A673 (cell line): ENCODE data around the gene EXOC2. TPM values are rescaled to one million over a fixed set of nuclear protein-coding genes. Genes with fewer than 3 reads are reported as not detected.

Source experiments
- BruUV-seq: library from RNA; stranded (reverse); fragments of 400-500 nt; replicated peaks from 2 replicates; lab custom pipeline; 2021; lab: Mats Ljungman, UMichigan
- CTCF ChIA-PET: fragments of 300-600 bp; sonication (Branson Sonifier 250); formaldehyde crosslinking; loops from one replicate; lab custom pipeline; 2022; ENCODE audit warnings: antibody characterized with exemption; lab: Charles Lee
- POLR2A ChIA-PET: fragments of 300-600 bp; sonication (Branson Sonifier 250); formaldehyde crosslinking; loops from one replicate; lab custom pipeline; 2022; ENCODE audit warnings: antibody characterized with exemption; ENCODE audit not compliant: low non-redundant PET; lab: Charles Lee
- DNase-seq: peaks from one replicate; pipeline ENCODE4 v3.0.0-alpha.2; 2015; ENCODE audit warnings: low spot score
- H3K27ac ChIP-seq: fragments of 200-600 bp; sonication (generic); 2 replicates; pipeline ENCODE4 v1.5.1; 2016; ENCODE audit warnings: mixed run types, low read depth, mild to moderate bottlenecking, mixed read lengths, antibody characterized with exemption, low read length; ENCODE audit not compliant: poor library complexity, severe bottlenecking
- H3K27me3 ChIP-seq: fragments of 200-600 bp; sonication (generic); replicated peaks from 2 replicates; pipeline ENCODE4 v1.6.1; 2017; ENCODE audit warnings: mixed run types, low read depth, mild to moderate bottlenecking, mixed read lengths, antibody characterized with exemption, low read length; ENCODE audit not compliant: insufficient read depth, poor library complexity
- H3K36me3 ChIP-seq: fragments of 200-600 bp; sonication (generic); 2 replicates; pipeline ENCODE4 v1.6.1; 2016; ENCODE audit warnings: mixed run types, mild to moderate bottlenecking, mixed read lengths, antibody characterized with exemption, low read length; ENCODE audit not compliant: insufficient read depth, poor library complexity, severe bottlenecking
- H3K4me1 ChIP-seq: fragments of 200-600 bp; sonication (generic); 2 replicates; pipeline ENCODE4 v1.6.1; 2017; ENCODE audit warnings: mixed run types, mild to moderate bottlenecking, mixed read lengths, antibody characterized with exemption, low read length; ENCODE audit not compliant: insufficient read depth, poor library complexity, severe bottlenecking
- H3K4me3 ChIP-seq: fragments of 200-600 bp; sonication (generic); 2 replicates; pipeline ENCODE4 v1.5.1; 2016; ENCODE audit warnings: low read depth, mixed run types, mild to moderate bottlenecking, mixed read lengths, low read length; ENCODE audit not compliant: poor library complexity, severe bottlenecking
- H3K9me3 ChIP-seq: fragments of 200-600 bp; sonication (generic); 2 replicates; pipeline ENCODE4 v1.6.1; 2016; ENCODE audit warnings: mixed run types, low read depth, mild to moderate bottlenecking, mixed read lengths, antibody characterized with exemption, low read length; ENCODE audit not compliant: poor library complexity, severe bottlenecking
- EZH2 ChIP-seq: fragments of 200-600 bp; sonication (generic); IDR thresholded peaks from 2 replicates; pipeline ENCODE4 v1.6.1; 2017; ENCODE audit warnings: borderline replicate concordance, low read depth, mild to moderate bottlenecking, mixed read lengths, antibody characterized with exemption, low read length; ENCODE audit not compliant: poor library complexity, severe bottlenecking
- intact Hi-C: fragments of 100-400 bp; cut with micrococcal nuclease; formaldehyde crosslinking; loops from one replicate; pipeline ENCODE4 v1.10.0; 2022; ENCODE audit not compliant: unreplicated experiment
- total RNA-seq: library from RNA; stranded (reverse); gene quantifications from 2 replicates; pipeline ENCODE4 v1.2.3, GENCODE V29; 2021
- TF ChIP-seq, protein P1 (sequence below): fragments of 300-800, 200-600 bp; sonication (generic); conservative IDR thresholded peaks from 2 replicates; pipeline ENCODE4 v1.5.1; 2017; ENCODE audit warnings: low read depth, mild to moderate bottlenecking, antibody characterized with exemption, low read length, moderate library complexity, mixed read lengths

Gene EXOC2
- total RNA-seq, 1 experiment from 2014 or later = 22.4 TPM

DNA sequence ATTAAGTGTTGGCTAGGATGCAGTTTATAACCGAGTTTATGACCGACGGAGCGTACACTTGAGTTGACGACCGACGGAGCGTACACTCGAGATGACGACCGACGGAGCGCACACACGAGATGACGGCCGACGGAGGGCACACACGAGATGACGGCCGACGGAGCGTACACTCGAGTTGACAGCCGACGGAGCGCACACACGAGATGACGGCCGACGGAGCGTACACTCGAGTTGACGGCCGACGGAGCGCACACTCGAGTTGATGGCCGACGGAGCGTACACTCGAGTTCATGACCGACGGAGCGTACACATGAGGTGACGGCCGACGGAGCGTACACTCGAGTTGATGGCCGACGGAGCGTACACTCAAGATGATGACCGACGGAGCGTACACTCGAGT is 155.8 kb downstream of the EXOC2 start:
- Histone ChIP-seq H3K4me1 (no peaks in the 10 kb centered on the region), H3K4me3 (no peak overlapping the region), H3K27me3 (no peaks in the 10 kb centered on the region), H3K9me3 (no peaks in the 10 kb centered on the region), H3K36me3 (no peaks in the 10 kb centered on the region), H3K27ac (no peak overlapping the region)
- ChIA-PET POLR2A (no interaction called here), CTCF (no interaction called here)
- no peak for DNase-seq
- intact Hi-C loops = no loop called here
- BruUV-seq = no TSS peak
- TF ChIP-seq EZH2 = no peak
- TF ChIP-seq, protein P1, sequence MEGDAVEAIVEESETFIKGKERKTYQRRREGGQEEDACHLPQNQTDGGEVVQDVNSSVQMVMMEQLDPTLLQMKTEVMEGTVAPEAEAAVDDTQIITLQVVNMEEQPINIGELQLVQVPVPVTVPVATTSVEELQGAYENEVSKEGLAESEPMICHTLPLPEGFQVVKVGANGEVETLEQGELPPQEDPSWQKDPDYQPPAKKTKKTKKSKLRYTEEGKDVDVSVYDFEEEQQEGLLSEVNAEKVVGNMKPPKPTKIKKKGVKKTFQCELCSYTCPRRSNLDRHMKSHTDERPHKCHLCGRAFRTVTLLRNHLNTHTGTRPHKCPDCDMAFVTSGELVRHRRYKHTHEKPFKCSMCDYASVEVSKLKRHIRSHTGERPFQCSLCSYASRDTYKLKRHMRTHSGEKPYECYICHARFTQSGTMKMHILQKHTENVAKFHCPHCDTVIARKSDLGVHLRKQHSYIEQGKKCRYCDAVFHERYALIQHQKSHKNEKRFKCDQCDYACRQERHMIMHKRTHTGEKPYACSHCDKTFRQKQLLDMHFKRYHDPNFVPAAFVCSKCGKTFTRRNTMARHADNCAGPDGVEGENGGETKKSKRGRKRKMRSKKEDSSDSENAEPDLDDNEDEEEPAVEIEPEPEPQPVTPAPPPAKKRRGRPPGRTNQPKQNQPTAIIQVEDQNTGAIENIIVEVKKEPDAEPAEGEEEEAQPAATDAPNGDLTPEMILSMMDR = no peak

DNA sequence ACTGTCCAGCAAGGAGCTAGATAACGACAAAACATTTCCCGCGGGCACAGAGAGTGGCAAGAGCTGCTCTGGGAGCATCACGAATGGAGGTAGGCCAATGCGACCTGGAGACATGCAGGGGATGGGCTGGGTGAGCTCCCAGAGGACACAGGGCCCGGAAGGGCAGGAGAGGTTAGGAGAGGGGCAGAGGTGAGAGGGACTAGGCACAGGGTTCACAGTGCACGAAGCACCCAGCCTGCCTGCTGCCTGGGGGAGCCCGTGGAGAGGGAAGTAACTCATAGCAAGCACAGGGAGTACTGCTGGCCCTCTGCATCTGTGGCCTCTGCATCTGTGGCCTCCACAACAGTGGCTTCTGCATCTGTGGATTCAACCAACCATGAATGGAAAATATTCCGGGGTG is 162.5 kb downstream of the EXOC2 start:
- no peak for TF ChIP-seq EZH2
- TF ChIP-seq, protein P1 = no peak
- CTCF ChIA-PET = no interaction called here

DNA sequence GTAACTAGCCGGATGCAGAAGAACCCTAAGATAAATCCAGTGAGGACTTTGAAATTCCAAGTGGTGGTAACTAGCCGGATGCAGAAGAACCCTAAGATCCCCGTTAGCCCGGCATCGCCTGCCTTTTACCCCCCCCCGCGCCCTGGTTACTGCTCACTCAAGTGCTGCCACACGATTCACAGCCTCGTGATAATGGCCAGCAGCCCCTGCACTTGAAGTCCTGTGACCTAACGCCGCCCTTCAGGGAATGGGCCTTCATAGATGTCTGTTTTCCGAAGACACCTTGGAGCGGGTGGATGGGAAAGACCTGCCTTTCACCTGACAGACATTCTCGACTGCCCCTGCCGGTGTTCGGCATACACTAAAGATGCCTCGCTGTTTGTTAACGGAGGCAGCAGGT is 163.9 kb downstream of the EXOC2 start:
- POLR2A ChIA-PET = no interaction called here
- Histone ChIP-seq H3K36me3 (no peaks in the 10 kb centered on the region), H3K9me3 (no peaks in the 10 kb centered on the region), H3K27ac (no peak overlapping the region), H3K4me3 (no peak overlapping the region), H3K4me1 (no peaks in the 10 kb centered on the region), H3K27me3 (no peaks in the 10 kb centered on the region)
- TF ChIP-seq EZH2 = no peak
- TF ChIP-seq, protein P1 = no peak
- intact Hi-C loops = no loop called here
- BruUV-seq = no TSS peak
- CTCF ChIA-PET = no interaction called here
- DNase-seq = no peak

More for the DNA sequence above, 162.5 kb downstream of the EXOC2 start:
- Histone ChIP-seq H3K27me3 (no peaks in the 10 kb centered on the region), H3K9me3 (no peaks in the 10 kb centered on the region), H3K27ac (no peak overlapping the region), H3K4me1 (no peaks in the 10 kb centered on the region), H3K4me3 (no peak overlapping the region), H3K36me3 (no peaks in the 10 kb centered on the region)
- intact Hi-C loops = no loop called here
- no TSS peak for BruUV-seq
- POLR2A ChIA-PET = no interaction called here
- DNase-seq = no peak
